Right atrium auricular region (tissue), 2 donors: ENCODE results near the gene TUBB4B. TPM values are rescaled to one million over a fixed set of nuclear protein-coding genes. Genes with fewer than 3 reads are reported as not detected.
A peak's percentile ranks its signal among the peaks of the same experiment; 100 is the strongest.

Source experiments
- DNase-seq: peaks from one replicate; pipeline ENCODE4 v3.0.0-alpha.2; 2019; ENCODE audit warnings: low spot score
- H3K27ac ChIP-seq, 2 donors: fragments of 200-600 bp; sonication (generic); 1 replicate in 1 of 2; 2 replicates in 1 of 2; pipeline ENCODE4 v1.5.1; 2016 to 2019
- H3K27me3 ChIP-seq, 2 donors: fragments of 200-600 bp; sonication (generic); one replicate each; pipeline versions ENCODE4 v1.5.1 to v1.6.0; 2017 to 2019
- H3K36me3 ChIP-seq: fragments of 200-600 bp; sonication (generic); one replicate; pipeline ENCODE4 v1.5.1; 2016
- H3K4me1 ChIP-seq, 2 donors: fragments of 200-600 bp; sonication (generic); one replicate each; pipeline versions ENCODE4 v1.5.1 to v1.6.0; 2017 to 2019
- H3K4me3 ChIP-seq, 2 donors: fragments of 200-600 bp; sonication (generic); 1 replicate in 1 of 2; 2 replicates in 1 of 2; pipeline ENCODE4 v1.5.1; 2017 to 2019; ENCODE audit warnings: mild to moderate bottlenecking in 1 of 2, moderate library complexity in 1 of 2
- H3K9me3 ChIP-seq, 2 donors: fragments of 200-600 bp; sonication (generic); one replicate each; pipeline ENCODE4 v1.5.1; 2019
- CTCF ChIP-seq, 2 donors: fragments of 200-600 bp; sonication (generic); IDR thresholded peaks; one replicate each; pipeline ENCODE4 v1.5.1; 2019; ENCODE audit warnings: antibody characterized with exemption in 2 of 2
- total RNA-seq, 2 donors: library from RNA; depleted of rRNA; stranded (reverse); fragments of >200 nt; gene quantifications; one replicate each; pipeline ENCODE4 v1.1.0, GENCODE V29; 2016

The TUBB4B gene
- total RNA-seq, 2 donors from 2014 or later: 310 to 394 TPM

- no peak for TF ChIP-seq CTCF (IDR thresholded peaks at IDR 0.05)
- no peaks in the 10 kb centered on the region for H3K36me3 ChIP-seq
- no peak overlapping the region for H3K4me3 ChIP-seq
- H3K27me3 ChIP-seq: no peaks in the 10 kb centered on the region
- DNase-seq: no peak
- peak overlapping the region in 1 of 2 donors; percentile 42 for H3K27ac ChIP-seq
- H3K9me3 ChIP-seq: no peaks in the 10 kb centered on the region
- H3K4me1 ChIP-seq: peaks cover 0 to 45% of the 10 kb centered on the region in 2 donors
These were observed 22.3 kb upstream of the TUBB4B start for GRCh38 chr9:137218754-137219271.

GRCh38 chr9:137219757-137220316, 21.2 kb upstream of the TUBB4B start:
- no peaks in the 10 kb centered on the region for H3K9me3 ChIP-seq
- peaks cover 0 to 50% of the 10 kb centered on the region in 2 donors for H3K4me1 ChIP-seq
- H3K4me3 ChIP-seq: no peak overlapping the region
- no peaks in the 10 kb centered on the region for H3K36me3 ChIP-seq
- no peak overlapping the region for H3K27ac ChIP-seq
- no peak for TF ChIP-seq CTCF (IDR thresholded peaks at IDR 0.05)
- DNase-seq: no peak
- H3K27me3 ChIP-seq: no peaks in the 10 kb centered on the region

GRCh38 chr9:137220317-137221094, 20.6 kb upstream of the TUBB4B start:
- H3K9me3 ChIP-seq: no peaks in the 10 kb centered on the region
- peaks cover 0 to 50% of the 10 kb centered on the region in 2 donors for H3K4me1 ChIP-seq
- no peak overlapping the region for H3K4me3 ChIP-seq
- DNase-seq: no peak
- no peak for TF ChIP-seq CTCF (IDR thresholded peaks at IDR 0.05)
- H3K27me3 ChIP-seq: no peaks in the 10 kb centered on the region
- H3K36me3 ChIP-seq: no peaks in the 10 kb centered on the region
- H3K27ac ChIP-seq: no peak overlapping the region

- TF ChIP-seq CTCF (IDR thresholded peaks at IDR 0.05): no peak
- Histone ChIP-seq H3K9me3 (no peaks in the 10 kb centered on the region), H3K27ac (peak overlapping the region; percentile 53 to 60), H3K36me3 (no peaks in the 10 kb centered on the region), H3K4me3 (peak overlapping the region in 1 of 2 donors; percentile 54), H3K27me3 (no peaks in the 10 kb centered on the region), H3K4me1 (peaks cover 0 to 50% of the 10 kb centered on the region in 2 donors)
- DNase-seq: no peak
These were observed 20.0 kb upstream of the TUBB4B start for GRCh38 chr9:137221095-137221505.

- H3K4me1 ChIP-seq: peaks cover 0 to 50% of the 10 kb centered on the region in 2 donors
- H3K9me3 ChIP-seq: no peaks in the 10 kb centered on the region
- no peak for TF ChIP-seq CTCF (IDR thresholded peaks at IDR 0.05)
- no peak for DNase-seq
- no peaks in the 10 kb centered on the region for H3K36me3 ChIP-seq
- H3K27ac ChIP-seq: peak overlapping the region; percentile 53 to 60
- H3K4me3 ChIP-seq: peak overlapping the region; percentile 45 to 54
- no peaks in the 10 kb centered on the region for H3K27me3 ChIP-seq
These were observed 19.5 kb upstream of the TUBB4B start for GRCh38 chr9:137221506-137222111.
